Cardiac fibroblast (primary cell): ENCODE results near the gene CELA2A.
"Not testable (repeated sequence)": the region's sequence is repeated elsewhere in the genome, so short reads cannot be mapped to it uniquely, and the experiment has no call there.

Experiments
- DNase-seq, 2 donors: peaks; one replicate each; pipeline versions ENCODE4 v3.0.0 to v3.0.0-alpha.2; 2010; ENCODE audit warnings: low read depth in 2 of 2
- H3K4me3 ChIP-seq, 2 donors: replicated peaks in 1 of 2; 1 replicate in 1 of 2; 2 replicates in 1 of 2; pipeline ENCODE4 v1.5.1; 2011; ENCODE audit warnings: low read depth in 2 of 2, low read length in 2 of 2, mild to moderate bottlenecking in 2 of 2, moderate library complexity in 1 of 2
- CTCF ChIP-seq: IDR thresholded peaks from one replicate; pipeline ENCODE4 v1.5.1; 2011; ENCODE audit warnings: low read depth, mild to moderate bottlenecking, low read length, inconsistent platforms

CELA2A gene

GRCh38 chr1:15460708-15461095 lies 4.2 kb downstream of the CELA2A start:
- H3K4me3 ChIP-seq: no peak overlapping the region
- no peak for DNase-seq
- no peak for TF ChIP-seq CTCF

- DNase-seq, H3K4me3 ChIP-seq: not testable (repeated sequence)
Measured at GRCh38 chr1:15463064-15463800, 6.7 kb downstream of the CELA2A start.

GRCh38 chr1:15463926-15464322 lies 7.4 kb downstream of the CELA2A start:
- H3K4me3 ChIP-seq, DNase-seq: not testable (repeated sequence)

- no peak overlapping the region for H3K4me3 ChIP-seq
- DNase-seq: no peak
- TF ChIP-seq CTCF: no peak
Measured at GRCh38 chr1:15465674-15466073, 9.1 kb downstream of the CELA2A start.

- DNase-seq: not testable (repeated sequence)
Measured at GRCh38 chr1:15466955-15467625, 10.6 kb downstream of the CELA2A start.

GRCh38 chr1:15468145-15468544 lies 11.6 kb downstream of the CELA2A start:
- no peak for TF ChIP-seq CTCF
- no peak overlapping the region for H3K4me3 ChIP-seq
- no peak for DNase-seq

More at GRCh38 chr1:15466955-15467625, 10.6 kb downstream of the CELA2A start:
- H3K4me3 ChIP-seq: not testable (repeated sequence)

GRCh38 chr1:15469361-15469760 lies 12.8 kb downstream of the CELA2A start:
- no peak overlapping the region for H3K4me3 ChIP-seq
- DNase-seq: no peak
- no peak for TF ChIP-seq CTCF

- not testable (repeated sequence) for H3K4me3 ChIP-seq, DNase-seq
Measured at GRCh38 chr1:15469821-15470448, 13.4 kb downstream of the CELA2A start.

GRCh38 chr1:15471067-15471466 lies 14.5 kb downstream of the CELA2A start:
- not testable (repeated sequence) for H3K4me3 ChIP-seq, DNase-seq

- H3K4me3 ChIP-seq, DNase-seq: not testable (repeated sequence)
Measured at GRCh38 chr1:15471723-15472122, 15.2 kb downstream of the CELA2A start.
